ENCODE results near the gene RXRA. TPM values are rescaled to one million over a fixed set of nuclear protein-coding genes. Genes with fewer than 3 reads are reported as not detected.

The RXRA gene
- total RNA-seq, 6 experiments from 2014 or later = 105 to 165 (median 131) TPM

- no peaks in the 10 kb centered on the region for H3K9me3 ChIP-seq
- WGBS (ENCODE audit: insufficient coverage, low coverage, low lambda C conversion rate, missing lambda C conversion rate) = 40% methylated on average over 1 of the region's 18 CpGs
- no peak for DNase-seq
- H3K4me3 ChIP-seq = no peak overlapping the region
- no peak for ATAC-seq
- H3K36me3 ChIP-seq = peaks cover 0 to 67% (median 38%) of the 10 kb centered on the region in 4 donors
- H3K4me1 ChIP-seq = peaks cover 0 to 53% (median 26%) of the 10 kb centered on the region in 4 donors
- intact Hi-C loops (cut with DNase I) = no loop called here
- no peak overlapping the region for H3K27ac ChIP-seq
- TF ChIP-seq CTCF (IDR thresholded peaks at IDR 0.05) (no peak), POLR2A (IDR thresholded peaks at IDR 0.05) (no peak)
- H3K27me3 ChIP-seq = no peaks in the 10 kb centered on the region
Measured at GRCh38 chr9:134420281-134420845, 94.1 kb downstream of the RXRA start.

GRCh38 chr9:134420974-134421432 is 94.7 kb downstream of the RXRA start:
- DNase-seq = no peak
- peak overlapping the region in 1 of 3 donors; percentile 10 for H3K27ac ChIP-seq
- peaks cover 0 to 53% (median 23%) of the 10 kb centered on the region in 4 donors for H3K4me1 ChIP-seq
- H3K27me3 ChIP-seq = no peaks in the 10 kb centered on the region
- TF ChIP-seq POLR2A (IDR thresholded peaks at IDR 0.05) = no peak
- no peak for TF ChIP-seq CTCF (IDR thresholded peaks at IDR 0.05)
- no peak for ATAC-seq
- no peak overlapping the region for H3K4me3 ChIP-seq
- intact Hi-C loops (cut with DNase I) = no loop called here
- H3K9me3 ChIP-seq = no peaks in the 10 kb centered on the region
- peaks cover 0 to 71% (median 42%) of the 10 kb centered on the region in 4 donors for H3K36me3 ChIP-seq
- 86% methylated on average over 1 of the region's 10 CpGs for WGBS (ENCODE audit: insufficient coverage, low coverage, low lambda C conversion rate, missing lambda C conversion rate)

- intact Hi-C loops (cut with DNase I) = no loop called here
- Histone ChIP-seq H3K4me3 (no peak overlapping the region), H3K27me3 (no peaks in the 10 kb centered on the region), H3K36me3 (peaks cover 0 to 73% (median 46%) of the 10 kb centered on the region in 4 donors), H3K4me1 (peaks cover 0 to 52% (median 19%) of the 10 kb centered on the region in 4 donors), H3K27ac (no peak overlapping the region), H3K9me3 (no peaks in the 10 kb centered on the region)
- ATAC-seq (peak in 2 of 4 donors; percentile 0 to 16), DNase-seq (no peak)
- WGBS (ENCODE audit: insufficient coverage, low coverage, low lambda C conversion rate, missing lambda C conversion rate) = 66% methylated on average over 4 of the region's 11 CpGs
- TF ChIP-seq POLR2A (IDR thresholded peaks at IDR 0.05) (no peak), CTCF (IDR thresholded peaks at IDR 0.05) (no peak)
Measured at GRCh38 chr9:134421888-134422287, 95.6 kb downstream of the RXRA start.

GRCh38 chr9:134422301-134423090 is 96.2 kb downstream of the RXRA start:
- peak; percentile 55 to 75 (median 64) for ATAC-seq
- TF ChIP-seq CTCF (IDR thresholded peaks at IDR 0.05) (no peak), POLR2A (IDR thresholded peaks at IDR 0.05) (no peak)
- peak; percentile 68 to 85 (median 83) for DNase-seq
- Histone ChIP-seq H3K9me3 (no peaks in the 10 kb centered on the region), H3K4me3 (no peak overlapping the region), H3K36me3 (peaks cover 0 to 67% (median 41%) of the 10 kb centered on the region in 4 donors), H3K4me1 (peaks cover 0 to 46% (median 16%) of the 10 kb centered on the region in 4 donors), H3K27me3 (no peaks in the 10 kb centered on the region), H3K27ac (peak overlapping the region in 1 of 3 donors; percentile 15)
- intact Hi-C loops (cut with DNase I) = no loop called here
- WGBS (ENCODE audit: insufficient coverage, low coverage, low lambda C conversion rate, missing lambda C conversion rate) = 44% methylated on average over 22 of the region's 32 CpGs
